SK-N-SH (cell line): ENCODE results near the gene SERPINB5. TPM values are rescaled to one million over a fixed set of nuclear protein-coding genes. Genes with fewer than 3 reads are reported as not detected.

Experiments used
- CTCF ChIA-PET: fragments of 300-600, 350-600 bp; formaldehyde crosslinking; extraction: SDS; loops from one replicate; lab custom pipeline; 2021; lab: Yijun Ruan, JAX
- POLR2A ChIA-PET: fragments of 350-600 bp; sonication (Branson Sonifier 250); formaldehyde crosslinking; extraction: SDS; loops from one replicate; lab custom pipeline; 2020; ENCODE audit warnings: antibody characterized with exemption, inconsistent platforms; lab: Yijun Ruan, JAX
- DNase-seq: peaks from one replicate; pipeline ENCODE4 v3.0.0; 2012
- H2AFZ ChIP-seq: fragments of 200-600 bp; sonication (generic); 2 replicates; pipeline ENCODE4 v1.8.1; 2016; ENCODE audit warnings: antibody characterized with exemption, mild to moderate bottlenecking, low read depth
- H3F3A ChIP-seq: fragments of 200-600 bp; sonication (generic); replicated peaks from 2 replicates; pipeline ENCODE3; 2016; ENCODE audit warnings: antibody characterized with exemption, mild to moderate bottlenecking; ENCODE audit not compliant: insufficient read depth
- H3K27ac ChIP-seq, 2 experiments: fragments of 200-500 bp in 1 of 2; fragments of 200-600 bp in 1 of 2; sonication (Bioruptor generic) in 1 of 2; sonication (generic), shearing (Covaris generic) in 1 of 2; 2 replicates each; pipeline versions ENCODE4 v1.5.1 to v1.6.1; 2014 to 2016; ENCODE audit warnings: low read depth in 2 of 2, inconsistent platforms in 1 of 2, low read length in 1 of 2, mild to moderate bottlenecking in 1 of 2, mixed read lengths in 1 of 2
- H3K27me3 ChIP-seq: fragments of 200-600 bp; sonication (generic), shearing (Covaris generic); 2 replicates; pipeline ENCODE4 v1.6.1; 2016; ENCODE audit warnings: mixed run types; ENCODE audit not compliant: insufficient read depth
- H3K36me3 ChIP-seq, 2 experiments: fragments of 200-500 bp in 1 of 2; fragments of 200-600 bp in 1 of 2; sonication (Bioruptor generic) in 1 of 2; sonication (generic) in 1 of 2; replicated peaks in 1 of 2; 2 replicates each; pipeline versions ENCODE3 to v1.5.1; 2014 to 2016; ENCODE audit warnings: low read length in 1 of 2, mild to moderate bottlenecking in 1 of 2; ENCODE audit not compliant: insufficient read depth in 2 of 2, control insufficient read depth in 1 of 2
- H3K4me1 ChIP-seq, 2 experiments: fragments of 200-500 bp in 1 of 2; fragments of 200-600 bp in 1 of 2; sonication (Bioruptor generic) in 1 of 2; sonication (generic), shearing (Covaris generic) in 1 of 2; 2 replicates each; pipeline versions ENCODE4 v1.5.1 to v1.6.1; 2014 to 2016; ENCODE audit warnings: low read depth in 1 of 2, low read length in 1 of 2, mixed run types in 1 of 2; ENCODE audit not compliant: insufficient read depth in 2 of 2, control insufficient read depth in 1 of 2
- H3K4me2 ChIP-seq: fragments of 200-600 bp; sonication (generic), shearing (Covaris generic); 2 replicates; pipeline ENCODE4 v1.6.1; 2017; ENCODE audit warnings: mixed run types
- H3K4me3 ChIP-seq, 2 experiments: fragments of 200-500 bp in 1 of 2; fragments of 200-600 bp in 1 of 2; sonication (Bioruptor generic) in 1 of 2; sonication (generic), shearing (Covaris generic) in 1 of 2; 2 replicates each; pipeline versions ENCODE4 v1.5.1 to v1.8.1; 2014 to 2016; ENCODE audit warnings: low read depth in 2 of 2, inconsistent platforms in 1 of 2, low read length in 1 of 2, mild to moderate bottlenecking in 1 of 2, mixed read lengths in 1 of 2, moderate library complexity in 1 of 2
- H3K79me2 ChIP-seq: fragments of 200-600 bp; sonication (generic); 2 replicates; pipeline ENCODE4 v1.8.1; 2017; ENCODE audit warnings: mild to moderate bottlenecking; ENCODE audit not compliant: insufficient read depth
- H3K9ac ChIP-seq: fragments of 200-600 bp; sonication (generic); 2 replicates; pipeline ENCODE4 v1.6.1; 2017; ENCODE audit warnings: mixed run types
- H3K9me2 ChIP-seq: fragments of 200-600 bp; sonication (generic); 2 replicates; pipeline ENCODE4 v1.6.1; 2017; ENCODE audit warnings: mixed run types
- H3K9me3 ChIP-seq: fragments of 200-600 bp; sonication (generic); 2 replicates; pipeline ENCODE4 v1.6.1; 2017; ENCODE audit warnings: mixed run types, mild to moderate bottlenecking, moderate library complexity
- H4K20me1 ChIP-seq: fragments of 200-600 bp; sonication (generic); 2 replicates; pipeline ENCODE4 v1.6.1; 2017; ENCODE audit warnings: mild to moderate bottlenecking, mixed run types; ENCODE audit not compliant: insufficient read depth
- CHD2 ChIP-seq: fragments of 150-350 bp; IDR thresholded peaks from 2 replicates; pipeline ENCODE4 v1.6.1; 2018; ENCODE audit warnings: low read length; ENCODE audit not compliant: partially characterized antibody
- EZH2phosphoT487 ChIP-seq: fragments of 200-600 bp; sonication (generic); IDR thresholded peaks from 2 replicates; pipeline ENCODE4 v1.6.1; 2017; ENCODE audit warnings: low read depth, mixed run types, mild to moderate bottlenecking, antibody characterized with exemption, moderate library complexity, borderline replicate concordance
- FOXJ3 ChIP-seq: sonication (generic); formaldehyde crosslinking; IDR thresholded peaks from 2 replicates; pipeline ENCODE4 v1.5.1; 2020; ENCODE audit warnings: mild to moderate bottlenecking, missing genetic modification reagents
- FOXM1 ChIP-seq: IDR thresholded peaks from 2 replicates; pipeline ENCODE4 v1.4.0; 2012; ENCODE audit warnings: low read depth, mild to moderate bottlenecking
- GATA2 ChIP-seq: sonication (generic); formaldehyde crosslinking; IDR thresholded peaks from 2 replicates; pipeline ENCODE4 v1.5.0; 2020; ENCODE audit warnings: mild to moderate bottlenecking, missing genetic modification reagents
- POLR2AphosphoS5 ChIP-seq: IDR thresholded peaks from 2 replicates; pipeline ENCODE4 v1.6.1; 2012; ENCODE audit warnings: low read depth, low read length
- RAD21 ChIP-seq: IDR thresholded peaks from 2 replicates; pipeline ENCODE4 v1.6.1; 2012; ENCODE audit warnings: mild to moderate bottlenecking, low read length
- REST ChIP-seq: IDR thresholded peaks from 2 replicates; pipeline ENCODE4 v1.6.1; 2012; ENCODE audit warnings: mild to moderate bottlenecking, low read depth, low read length, moderate library complexity
- RXRA ChIP-seq: IDR thresholded peaks from 2 replicates; pipeline ENCODE4 v1.4.0; 2012; ENCODE audit warnings: low read depth, mild to moderate bottlenecking, borderline replicate concordance
- SIN3A ChIP-seq: IDR thresholded peaks from 2 replicates; pipeline ENCODE4 v1.6.1; 2012; ENCODE audit warnings: low read depth, mild to moderate bottlenecking, low read length, moderate library complexity, borderline replicate concordance
- SMC3 ChIP-seq: IDR thresholded peaks from 2 replicates; pipeline ENCODE4 v1.6.1; 2012; ENCODE audit warnings: low read depth, low read length, improper control_type of control experiment
- TCF12 ChIP-seq: IDR thresholded peaks from 2 replicates; pipeline ENCODE4 v1.4.0; 2012
- TEAD4 ChIP-seq: IDR thresholded peaks from 2 replicates; pipeline ENCODE4 v1.4.0; 2012; ENCODE audit warnings: mild to moderate bottlenecking, borderline replicate concordance; ENCODE audit not compliant: insufficient read depth
- YY1 ChIP-seq: IDR thresholded peaks from 2 replicates; pipeline ENCODE4 v1.4.0; 2012; ENCODE audit warnings: low read depth, mild to moderate bottlenecking
- ZBTB33 ChIP-seq: IDR thresholded peaks from 2 replicates; pipeline ENCODE4 v1.4.0; 2012; ENCODE audit warnings: low read depth, borderline replicate concordance
- WGBS: methylation state at CpG from one replicate; pipeline ENCODE4 v1.1.6; 2017; ENCODE audit warnings: low lambda C conversion rate; 5-methylcytosine and 5-hydroxymethylcytosine counted together
- polyA plus RNA-seq, 3 experiments: library from polyadenylated mRNA; depleted of rRNA; stranded (reverse); fragments of >200 nt; gene quantifications; 2 replicates each; pipeline ENCODE4 v1.2.3, GENCODE V29; 2012

The SERPINB5 gene
- polyA plus RNA-seq, 1 of the 3 experiments (the other 2 are of a cell fraction): not detected

- ChIA-PET CTCF (no interaction called here), POLR2A (no interaction called here)
- WGBS: 26% methylated on average over 2 of the region's 2 CpGs
- Histone ChIP-seq H3K4me2 (no peak overlapping the region), H3K27me3 (peaks cover 19% of the 10 kb centered on the region; the same call in 1 of the 2 replicates), H3K36me3 (no peaks in the 10 kb centered on the region), H3K9me3 (no peaks in the 10 kb centered on the region), H3K9me2 (no peaks in the 10 kb centered on the region), H4K20me1 (no peaks in the 10 kb centered on the region), H3F3A (no peaks in the 10 kb centered on the region), H3K9ac (no peak overlapping the region), H3K4me1 (no peaks in the 10 kb centered on the region), H3K4me3 (no peak overlapping the region), H3K27ac (no peak overlapping the region), H2AFZ (no peak overlapping the region), H3K79me2 (no peaks in the 10 kb centered on the region)
- TF ChIP-seq FOXJ3 (CRISPR knock-in tag): no peak
- TF ChIP-seq TEAD4: no peak
- TF ChIP-seq ZBTB33: no peak
- TF ChIP-seq RXRA: no peak
- no peak for TF ChIP-seq EZH2phosphoT487
- no peak for TF ChIP-seq CHD2
- TF ChIP-seq GATA2 (CRISPR knock-in tag): no peak
- no peak for TF ChIP-seq RAD21
- TF ChIP-seq FOXM1: no peak
- TF ChIP-seq YY1: no peak
- TF ChIP-seq TCF12: no peak
- no peak for TF ChIP-seq SIN3A
- TF ChIP-seq REST: no peak
- TF ChIP-seq SMC3: no peak
- TF ChIP-seq POLR2AphosphoS5: no peak
- no peak for DNase-seq
Measured at GRCh38 chr18:63464434-63464833, 12.3 kb upstream of the SERPINB5 start.
